Astrocyte (in vitro differentiated cells and primary cell): ENCODE measurements around the gene THOC6.

ENCODE experiments used
- CTCF ChIP-seq: IDR thresholded peaks from 2 replicates; pipeline ENCODE4 v1.5.1; 2011; ENCODE audit warnings: low read depth, mild to moderate bottlenecking, inconsistent platforms, low read length, moderate library complexity; ENCODE audit not compliant: insufficient read depth
- EZH2 ChIP-seq: IDR thresholded peaks from 2 replicates; pipeline ENCODE4 v1.6.1; 2012; ENCODE audit warnings: mild to moderate bottlenecking, low read length, inconsistent platforms; ENCODE audit not compliant: insufficient read depth

GRCh38 chr16:3012246-3012645, 11.6 kb upstream of the THOC6 start:
- no peak for TF ChIP-seq CTCF
- peak; percentile 80 for TF ChIP-seq EZH2
